HG02678 (cell line): Measurements from ENCODE around the gene JDP2.

ENCODE experiments used
- ATAC-seq: cut with Tn5 transposase; IDR thresholded peaks from one replicate; pipeline ENCODE4 v1.9.1; 2021; ENCODE audit warnings: mild to moderate bottlenecking, moderate library complexity; ENCODE audit not compliant: unreplicated experiment

JDP2 gene

DNA sequence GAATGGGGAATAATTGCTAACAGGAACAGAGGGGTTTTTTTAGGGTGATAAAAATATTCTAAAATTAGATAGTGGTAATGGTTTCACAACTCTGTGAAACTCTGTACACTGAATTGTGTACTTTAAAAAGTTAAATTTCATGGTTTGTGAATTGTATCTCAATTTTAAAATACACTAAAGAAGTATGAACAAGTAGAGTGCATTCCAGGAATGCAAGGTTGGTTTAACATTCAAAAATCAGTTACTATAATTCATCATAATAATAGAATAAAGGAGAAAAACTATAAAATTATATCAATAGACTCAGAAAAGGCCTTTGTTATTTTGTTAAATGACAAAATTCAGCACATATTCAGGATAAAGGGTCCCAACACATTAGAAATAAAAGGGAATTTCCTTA lies 83.4 kb downstream of the JDP2 start:
- no peak for ATAC-seq

DNA sequence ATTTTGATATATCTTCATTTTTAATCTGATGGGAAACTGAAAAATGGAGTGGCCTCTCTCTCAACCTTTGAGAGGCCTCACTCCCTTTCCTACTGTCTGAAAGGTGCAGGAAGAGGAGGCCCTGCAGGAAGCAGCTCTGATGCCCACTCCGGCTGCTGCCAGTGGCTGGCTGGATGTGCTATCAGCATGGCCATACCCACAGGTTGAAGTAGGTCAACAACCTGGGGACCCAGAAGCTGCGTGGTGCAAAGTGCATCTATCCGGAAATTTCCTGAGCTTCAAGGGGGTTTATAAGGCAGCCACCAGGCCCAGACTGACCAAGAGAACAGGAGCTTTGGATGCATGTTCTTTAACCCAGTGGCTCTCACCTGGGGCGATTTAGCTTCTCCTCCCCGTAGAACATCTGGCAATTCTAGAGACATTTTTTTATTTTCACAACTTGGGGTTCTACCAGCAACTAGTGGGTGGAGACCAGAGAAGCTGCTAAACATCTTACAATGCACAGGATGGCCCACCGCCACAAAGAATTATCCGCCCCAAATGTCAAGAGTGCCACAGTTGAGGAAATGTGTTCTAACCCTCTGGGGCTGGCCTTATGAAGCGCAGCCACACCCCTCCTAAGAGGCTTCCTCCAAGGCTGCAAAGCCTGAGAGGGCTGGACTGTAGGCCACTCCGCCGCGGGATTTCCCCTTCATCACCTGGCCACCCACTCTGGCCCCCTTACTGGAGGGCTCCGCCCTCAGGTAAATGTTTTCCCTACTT lies 86.3 kb downstream of the JDP2 start:
- peak; percentile 55 for ATAC-seq

DNA sequence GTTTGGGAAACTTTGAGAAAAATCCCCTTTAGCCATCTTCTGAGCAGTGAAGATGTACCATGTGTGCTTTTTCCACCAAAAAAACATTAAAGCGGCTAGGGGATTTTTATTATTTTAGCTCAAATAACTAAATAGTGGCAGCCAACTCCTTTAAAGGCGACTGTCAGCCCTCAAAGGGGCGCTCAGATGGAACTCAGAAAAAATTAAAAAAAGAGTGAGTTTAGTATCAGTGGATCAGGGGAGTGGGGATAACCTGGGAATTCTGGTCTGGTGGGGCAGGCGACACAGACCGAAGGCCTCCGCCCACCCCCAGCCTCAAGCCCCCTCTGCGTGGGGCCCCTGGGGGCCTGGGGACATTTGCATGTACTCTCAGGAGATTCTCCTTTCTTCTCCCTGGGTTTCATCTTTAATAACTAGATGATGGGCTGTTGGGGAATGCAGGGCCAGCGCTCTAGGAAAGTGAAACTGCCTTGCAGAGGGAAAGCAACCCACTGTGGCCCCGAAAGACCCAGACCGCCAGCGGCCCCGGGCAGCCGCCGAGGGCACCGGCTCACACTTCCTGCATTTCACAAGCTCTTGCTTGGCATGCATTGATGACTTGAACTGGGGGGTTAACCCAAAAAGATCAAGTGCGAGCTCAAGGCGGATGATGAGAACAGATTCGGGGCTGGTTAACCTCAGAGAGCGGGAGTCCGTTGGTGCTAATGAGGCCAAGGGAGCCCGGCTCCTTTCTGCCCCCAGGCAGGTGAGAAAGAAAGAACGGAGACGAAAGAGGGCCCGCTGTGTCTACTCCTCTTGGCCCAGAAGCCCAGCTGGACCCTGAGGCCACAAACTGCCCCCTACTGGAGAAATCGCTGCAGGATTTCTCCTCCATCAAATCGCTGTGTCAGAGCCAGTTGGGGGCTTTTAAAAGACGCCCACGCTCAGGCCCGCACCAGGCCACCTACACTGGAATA lies 87.1 kb downstream of the JDP2 start:
- ATAC-seq, result peak; percentile 41

DNA sequence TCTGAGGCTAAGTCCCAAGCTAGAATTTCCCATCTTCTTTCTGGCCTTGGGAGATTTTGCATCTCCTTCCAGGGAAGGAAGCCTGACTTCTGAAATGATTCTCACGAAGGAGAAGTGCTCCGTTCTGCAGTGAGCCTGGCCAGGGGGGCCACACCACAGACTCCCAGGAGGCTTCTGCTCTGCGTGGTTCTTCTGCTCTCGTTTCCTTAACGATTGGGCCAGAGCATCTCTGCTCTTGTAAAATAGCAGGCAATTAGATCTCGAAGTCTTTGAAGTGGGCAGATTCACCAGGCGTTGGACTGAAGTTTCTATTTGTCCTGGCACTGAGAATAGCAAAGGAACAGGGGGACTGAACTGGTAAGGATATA lies 87.8 kb downstream of the JDP2 start:
- peak; percentile 48 for ATAC-seq

GRCh38 chr14:75518625-75519024 lies 90.8 kb downstream of the JDP2 start:
- ATAC-seq, result no peak

DNA sequence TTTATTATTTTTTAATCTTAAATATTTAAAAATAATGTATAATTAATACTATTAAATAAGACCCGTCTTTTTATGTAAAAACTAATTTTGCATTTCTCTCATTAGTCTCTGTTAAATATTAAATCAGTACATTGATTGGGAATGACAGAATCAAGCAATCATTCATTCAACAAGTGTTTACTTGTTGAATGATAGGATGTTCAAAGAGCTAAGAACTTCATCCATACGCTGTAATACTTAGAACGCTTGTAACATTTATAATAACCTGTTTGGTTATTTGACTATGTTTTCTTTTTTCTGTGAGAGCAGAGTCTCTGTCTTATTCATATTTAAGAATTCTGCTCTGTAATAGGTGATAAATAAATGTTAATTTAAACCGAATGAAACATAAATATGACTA lies 91.6 kb downstream of the JDP2 start:
- ATAC-seq, result no peak

GRCh38 chr14:75519826-75520728 lies 92.3 kb downstream of the JDP2 start:
- ATAC-seq, result no peak

GRCh38 chr14:75520852-75521251 lies 93.0 kb downstream of the JDP2 start:
- no peak for ATAC-seq

- peak; percentile 26 for ATAC-seq
These were observed 93.8 kb downstream of the JDP2 start for GRCh38 chr14:75521415-75522199.

DNA sequence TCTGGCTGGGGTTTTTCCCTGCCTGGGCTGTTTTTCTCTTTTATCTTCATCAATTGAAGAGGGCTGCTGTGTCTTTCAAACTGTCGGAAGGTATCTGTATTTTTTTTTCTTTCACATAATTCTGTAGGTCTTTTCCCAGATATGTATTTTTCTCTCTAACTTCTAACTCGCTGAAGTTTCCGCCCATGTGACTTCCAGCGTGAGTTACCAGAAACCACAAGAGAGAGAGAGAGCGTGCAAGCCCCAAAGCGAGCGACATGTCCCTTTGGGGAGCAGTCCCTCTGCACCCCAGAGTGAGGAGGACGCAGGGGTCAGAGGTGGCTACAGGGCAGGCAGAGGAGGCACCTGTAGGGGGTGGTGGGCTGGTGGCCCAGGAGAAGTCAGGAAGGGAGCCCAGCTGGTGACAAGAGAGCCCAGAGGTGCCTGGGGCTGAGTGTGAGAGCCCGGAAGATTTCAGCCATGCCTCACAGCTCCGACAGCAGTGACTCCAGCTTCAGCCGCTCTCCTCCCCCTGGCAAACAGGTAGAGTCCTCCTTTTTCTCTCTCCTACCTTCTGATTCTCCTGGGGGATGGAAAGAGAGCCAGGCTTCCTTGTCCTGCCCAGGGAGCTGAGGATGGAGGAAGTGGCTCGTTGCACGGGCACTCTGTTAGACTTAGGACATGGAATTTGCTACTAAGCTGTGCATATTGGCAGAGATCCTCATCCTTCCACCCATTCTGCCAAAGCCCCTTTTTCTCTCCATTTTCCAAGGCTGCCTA lies 94.6 kb downstream of the JDP2 start, which contains the start of gene BATF:
Gene BATF (plus strand): TSS at position 246 of the 759 bp plus-strand sequence. CDS start 214 bp downstream, at position 460.
- peak; percentile 62 for ATAC-seq

DNA sequence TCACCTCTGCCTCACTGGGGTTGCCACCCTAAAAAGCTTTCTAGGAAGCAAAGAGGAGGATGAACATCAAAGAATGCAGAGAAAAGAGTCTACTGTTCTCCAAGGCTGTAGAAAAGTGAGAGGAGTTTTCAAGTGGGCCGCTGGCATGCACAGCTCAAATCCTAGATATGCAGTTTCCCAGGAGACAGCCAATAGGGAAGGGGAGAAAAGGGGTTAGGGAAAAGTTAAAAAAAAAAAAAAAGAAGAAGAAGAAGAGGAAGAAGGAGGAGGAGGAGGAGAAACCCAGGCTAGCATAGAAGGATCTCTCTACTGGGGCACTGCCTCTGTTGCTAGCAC lies 95.1 kb downstream of the JDP2 start:
- ATAC-seq, result no peak
